ENCODE data around the gene BMPR1A. TPM values are rescaled to one million over a fixed set of nuclear protein-coding genes. Genes with fewer than 3 reads are reported as not detected.

Gene BMPR1A
- total RNA-seq, 1 experiment from 2014 or later, result 104 TPM

GRCh38 chr10:86953747-86954680 lies 197.6 kb downstream of the BMPR1A start (continued):
- TF ChIP-seq ZNF281 (CRISPR knock-in tag; IDR thresholded peaks at IDR 0.05), result peak; percentile 100
- TF ChIP-seq FOXP1 (CRISPR knock-in tag; IDR thresholded peaks at IDR 0.05; ENCODE audit: borderline replicate concordance), result peak; percentile 55; the same call in 1 of the 2 replicates
- TF ChIP-seq ESRRA (CRISPR knock-in tag; IDR thresholded peaks at IDR 0.05; ENCODE audit: borderline replicate concordance), result peak; percentile 52
- TF ChIP-seq ETV6 (CRISPR knock-in tag; IDR thresholded peaks at IDR 0.05), result peak; percentile 90
- no peak for TF ChIP-seq MLX (CRISPR knock-in tag; IDR thresholded peaks at IDR 0.05)
- no peak for TF ChIP-seq CBFB (CRISPR knock-in tag; IDR thresholded peaks at IDR 0.05; ENCODE audit: low read depth)

- no peaks in the 10 kb centered on the region; the same call in none of the 2 replicates for H3K27me3 Mint-ChIP-seq (ENCODE audit: low read depth)
- H3K4me3 Mint-ChIP-seq, result peak overlapping the region; percentile 22; the same call in 1 of the 2 replicates
- ChIA-PET CTCF (interaction anchor here (0.6 to 4.9 kb wide), 10 partner anchors 9 to 1432 kb away, joined by 3 to 85 read pairs (median 4); partner anchors contain the start of gene ADIRF), POLR2A (interaction anchor here (0.5 to 1.8 kb wide), 6 partner anchors 9 to 16 kb away, joined by 3 to 11 read pairs (median 4); partner anchors contain the start of gene ADIRF)
- H3K36me3 Mint-ChIP-seq, result peaks cover 39% of the 10 kb centered on the region
- peaks cover 62% of the 10 kb centered on the region for H3K4me1 Mint-ChIP-seq
- ATAC-seq, result peak; percentile 1
- DNase-seq (ENCODE audit: low spot score), result no peak
- peak overlapping the region; percentile 93 for H3K27ac Mint-ChIP-seq
- H3K9me3 Mint-ChIP-seq, result peaks cover 34% of the 10 kb centered on the region
- TF ChIP-seq SMAD4 (CRISPR knock-in tag; IDR thresholded peaks at IDR 0.05) (no peak), NFATC4 (CRISPR knock-in tag; IDR thresholded peaks at IDR 0.05) (no peak), TP53 (CRISPR knock-in tag; IDR thresholded peaks at IDR 0.05) (no peak), IRF1 (CRISPR knock-in tag; IDR thresholded peaks at IDR 0.05) (no peak), ZNF423 (CRISPR knock-in tag; IDR thresholded peaks at IDR 0.05) (no peak), USF2 (CRISPR knock-in tag; IDR thresholded peaks at IDR 0.05) (0 out of 2 replicates have a peak, but pooled peaks have one; percentile 6), ZNF121 (CRISPR knock-in tag; IDR thresholded peaks at IDR 0.05) (no peak), ZNF281 (CRISPR knock-in tag; IDR thresholded peaks at IDR 0.05) (no peak), ETV6 (CRISPR knock-in tag; IDR thresholded peaks at IDR 0.05) (no peak), ARID4B (CRISPR knock-in tag; IDR thresholded peaks at IDR 0.05; ENCODE audit: borderline replicate concordance) (peak; percentile 71; the same call in 1 of the 2 replicates), ATF2 (CRISPR knock-in tag; IDR thresholded peaks at IDR 0.05; ENCODE audit: borderline replicate concordance, low read depth) (no peak)
Measured at GRCh38 chr10:86954681-86955500, 198.5 kb downstream of the BMPR1A start.
